Activated B cell treated with CpG ODN at 0.5 μM for 24 hours (primary cell): ENCODE measurements around the gene PRKCD. TPM values are rescaled to one million over a fixed set of nuclear protein-coding genes. Genes with fewer than 3 reads are reported as not detected.

Experiments
- ATAC-seq: fragments of 200-7000 bp; cut with Tn5 transposase; one replicate; pipeline ENCODE4 v1.10.0; 2021; ENCODE audit warnings: low read depth, mild to moderate bottlenecking, moderate library complexity
- CTCF ChIA-PET: fragments of 350-600 bp; sonication (Branson Sonifier 250); formaldehyde crosslinking; loops from one replicate; lab custom pipeline; 2021; ENCODE audit warnings: antibody characterized with exemption; lab: Charles Lee
- POLR2A ChIA-PET: fragments of 350-600 bp; sonication (Branson Sonifier 250); formaldehyde crosslinking; loops from one replicate; lab custom pipeline; 2021; ENCODE audit warnings: antibody characterized with exemption; lab: Charles Lee
- DNase-seq: peaks from one replicate; pipeline ENCODE4 v3.0.0; 2022
- H3K27ac Mint-ChIP-seq: one replicate; pipeline ENCODE4 v1.8.0; 2020; ENCODE audit warnings: mixed read lengths
- H3K27me3 Mint-ChIP-seq: one replicate; pipeline ENCODE4 v1.8.0; 2021; ENCODE audit warnings: mixed read lengths
- H3K36me3 Mint-ChIP-seq: one replicate; pipeline ENCODE4 v1.8.0; 2021; ENCODE audit warnings: low read depth, mixed read lengths
- H3K4me1 Mint-ChIP-seq: one replicate; pipeline ENCODE4 v1.8.0; 2021; ENCODE audit warnings: mixed read lengths
- H3K4me3 Mint-ChIP-seq: one replicate; pipeline ENCODE4 v1.8.0; 2020; ENCODE audit warnings: mild to moderate bottlenecking, mixed read lengths
- H3K9me3 Mint-ChIP-seq: one replicate; pipeline ENCODE4 v1.8.0; 2020; ENCODE audit warnings: mixed read lengths
- intact Hi-C: fragments of 100-400 bp; cut with micrococcal nuclease; formaldehyde crosslinking; loops from one replicate; pipeline ENCODE4 v1.15.1; 2024
- total RNA-seq: library from RNA; stranded (reverse); gene quantifications from 2 replicates; pipeline ENCODE4 v1.2.3, GENCODE V29; 2022
- TF ChIP-seq, protein P1 (sequence below): fragments of 200-600 bp; IDR thresholded peaks from one replicate; pipeline ENCODE4 v1.8.0; 2022; ENCODE audit warnings: antibody characterized with exemption, mild to moderate bottlenecking

PRKCD gene
- total RNA-seq, 1 donor from 2014 or later = 60.4 TPM

DNA sequence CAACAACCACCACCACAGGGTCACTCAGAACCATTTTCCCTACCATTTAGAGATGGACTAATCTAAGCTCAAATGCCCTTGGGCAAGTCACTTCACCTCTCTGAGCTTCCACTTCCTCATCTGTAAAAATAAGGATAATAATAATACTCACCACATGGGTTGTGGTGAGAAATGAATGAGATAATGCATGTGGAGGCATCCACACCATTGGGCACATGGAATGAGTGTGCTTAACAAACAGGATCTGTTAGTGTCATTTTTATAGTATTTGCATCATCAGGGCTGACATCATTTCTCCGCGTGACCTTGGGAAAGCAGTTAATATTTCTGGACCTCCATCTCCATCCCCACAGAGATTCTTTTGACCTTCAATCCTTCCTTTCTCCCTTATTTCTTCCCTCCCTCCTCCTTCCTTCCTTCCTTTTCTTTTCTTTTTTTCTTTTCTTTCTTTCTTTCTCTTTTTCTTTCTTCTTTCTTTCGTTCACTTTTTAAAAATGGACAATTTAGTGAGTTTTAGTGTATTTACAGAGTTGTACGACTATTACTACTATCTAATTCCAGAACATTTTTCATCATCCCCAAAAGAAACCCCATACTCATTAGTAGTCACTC, 23.1 kb upstream of the PRKCD start:
- ChIA-PET CTCF (interaction anchor here (7.9 kb wide), 1 partner anchor 59 kb away, joined by 194 read pairs; no protein-coding TSS in a partner anchor), POLR2A (interaction anchor here (1.7 kb wide), 1 partner anchor 57 kb away, joined by 5 read pairs; no protein-coding TSS in a partner anchor)
- DNase-seq (no peak), ATAC-seq (no peak)
- Mint-ChIP-seq H3K27me3 (no peaks in the 10 kb centered on the region), H3K4me1 (no peaks in the 10 kb centered on the region), H3K36me3 (no peaks in the 10 kb centered on the region), H3K4me3 (no peak overlapping the region), H3K9me3 (no peaks in the 10 kb centered on the region), H3K27ac (no peak overlapping the region)
- TF ChIP-seq, protein P1, sequence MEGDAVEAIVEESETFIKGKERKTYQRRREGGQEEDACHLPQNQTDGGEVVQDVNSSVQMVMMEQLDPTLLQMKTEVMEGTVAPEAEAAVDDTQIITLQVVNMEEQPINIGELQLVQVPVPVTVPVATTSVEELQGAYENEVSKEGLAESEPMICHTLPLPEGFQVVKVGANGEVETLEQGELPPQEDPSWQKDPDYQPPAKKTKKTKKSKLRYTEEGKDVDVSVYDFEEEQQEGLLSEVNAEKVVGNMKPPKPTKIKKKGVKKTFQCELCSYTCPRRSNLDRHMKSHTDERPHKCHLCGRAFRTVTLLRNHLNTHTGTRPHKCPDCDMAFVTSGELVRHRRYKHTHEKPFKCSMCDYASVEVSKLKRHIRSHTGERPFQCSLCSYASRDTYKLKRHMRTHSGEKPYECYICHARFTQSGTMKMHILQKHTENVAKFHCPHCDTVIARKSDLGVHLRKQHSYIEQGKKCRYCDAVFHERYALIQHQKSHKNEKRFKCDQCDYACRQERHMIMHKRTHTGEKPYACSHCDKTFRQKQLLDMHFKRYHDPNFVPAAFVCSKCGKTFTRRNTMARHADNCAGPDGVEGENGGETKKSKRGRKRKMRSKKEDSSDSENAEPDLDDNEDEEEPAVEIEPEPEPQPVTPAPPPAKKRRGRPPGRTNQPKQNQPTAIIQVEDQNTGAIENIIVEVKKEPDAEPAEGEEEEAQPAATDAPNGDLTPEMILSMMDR = no peak
- intact Hi-C loops = no loop called here

DNA sequence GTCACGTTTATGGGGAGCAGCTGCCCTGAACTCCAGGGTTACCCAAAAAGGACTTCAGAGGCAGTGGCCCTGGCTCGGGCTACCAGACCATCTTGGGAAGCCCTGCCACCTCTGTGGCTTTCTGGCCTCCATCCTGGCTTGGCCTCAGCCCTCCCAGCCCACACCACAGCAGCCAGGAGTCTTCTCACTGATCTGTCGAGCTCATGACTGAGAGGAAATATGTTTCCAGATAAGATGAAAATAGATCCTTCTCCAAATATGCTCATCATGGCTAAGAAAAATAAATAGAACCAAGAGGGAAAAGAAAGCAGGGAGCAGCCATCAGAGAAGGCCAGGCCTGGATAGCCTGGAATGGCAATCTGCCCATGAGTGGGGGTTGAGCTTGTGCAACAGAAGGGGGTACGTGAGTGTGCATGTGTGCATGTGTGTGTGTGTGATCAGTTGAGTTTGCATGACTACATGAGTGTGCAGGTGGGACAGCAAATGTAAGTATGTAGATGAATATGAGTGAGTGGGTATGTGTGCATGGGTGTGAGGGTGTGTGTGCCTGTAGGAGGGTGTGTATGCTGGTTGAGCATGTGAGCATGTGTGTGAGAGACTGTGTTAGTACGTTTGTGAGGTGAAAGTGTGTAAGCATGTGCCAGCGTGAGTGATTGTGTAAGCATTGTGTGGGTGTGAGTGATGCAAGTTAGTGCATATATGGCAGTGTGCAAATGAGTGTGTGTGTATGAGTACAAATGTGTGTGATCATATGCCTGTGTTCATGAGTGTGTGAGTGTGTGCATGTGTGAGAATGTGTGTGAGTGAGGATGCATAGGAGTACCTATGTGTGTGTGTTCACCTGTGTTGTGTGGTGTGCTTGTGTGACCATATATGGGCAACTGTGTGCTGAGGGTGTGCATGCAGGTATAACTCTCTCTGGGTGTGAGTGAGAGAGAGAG, 20.8 kb upstream of the PRKCD start:
- H3K27ac Mint-ChIP-seq = no peak overlapping the region
- no peak for DNase-seq
- H3K36me3 Mint-ChIP-seq = no peaks in the 10 kb centered on the region
- no peak for ATAC-seq
- intact Hi-C loops = no loop called here
- TF ChIP-seq, protein P1 = no peak
- H3K4me3 Mint-ChIP-seq = no peak overlapping the region
- no peaks in the 10 kb centered on the region for H3K9me3 Mint-ChIP-seq
- ChIA-PET CTCF (no interaction called here), POLR2A (no interaction called here)
- H3K27me3 Mint-ChIP-seq = no peaks in the 10 kb centered on the region
- H3K4me1 Mint-ChIP-seq = no peaks in the 10 kb centered on the region

- POLR2A ChIA-PET = interaction anchor here (0.5 to 1.0 kb wide), 2 partner anchors 9 to 108 kb away, joined by 4 to 6 read pairs; no protein-coding TSS in a partner anchor
- Mint-ChIP-seq H3K36me3 (no peaks in the 10 kb centered on the region), H3K4me3 (no peak overlapping the region), H3K27me3 (no peaks in the 10 kb centered on the region), H3K4me1 (no peaks in the 10 kb centered on the region), H3K27ac (no peak overlapping the region), H3K9me3 (no peaks in the 10 kb centered on the region)
- ATAC-seq (peak; percentile 58), DNase-seq (no peak)
- intact Hi-C loops = no loop called here
- TF ChIP-seq, protein P1 = no peak
- CTCF ChIA-PET = interaction anchor here (1.4 kb wide), 1 partner anchor 20 kb away, joined by 4 read pairs; the partner anchor contains the start of gene PRKCD
These were observed 19.9 kb upstream of the PRKCD start for GRCh38 chr3:53140847-53141845.

DNA sequence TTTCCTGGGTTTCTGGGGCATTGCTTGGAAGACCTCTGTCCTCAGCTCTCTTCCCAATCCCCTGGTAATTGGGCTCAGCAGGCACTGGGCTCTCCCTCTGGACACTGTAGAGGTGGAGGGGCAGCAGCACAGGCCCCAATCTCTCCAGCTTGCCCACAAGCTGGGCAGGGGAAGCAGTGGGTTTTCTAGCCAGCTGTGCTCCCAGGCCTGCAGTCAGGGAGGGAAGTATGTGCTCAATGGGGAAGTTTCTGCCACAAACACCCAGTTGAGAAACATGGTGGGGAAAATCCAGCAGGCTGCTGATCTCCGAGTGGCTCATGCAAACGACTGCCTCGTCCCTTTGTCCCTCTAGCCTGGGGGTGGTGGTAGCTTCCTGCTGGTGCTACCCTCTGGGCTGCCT, 18.0 kb upstream of the PRKCD start:
- Mint-ChIP-seq H3K9me3 (no peaks in the 10 kb centered on the region), H3K27ac (no peak overlapping the region), H3K27me3 (no peaks in the 10 kb centered on the region), H3K4me1 (no peaks in the 10 kb centered on the region), H3K4me3 (no peak overlapping the region), H3K36me3 (no peaks in the 10 kb centered on the region)
- POLR2A ChIA-PET = interaction anchor here (0.6 kb wide), 1 partner anchor 110 kb away, joined by 3 read pairs; no protein-coding TSS in a partner anchor
- intact Hi-C loops = no loop called here
- no peak for ATAC-seq
- TF ChIP-seq, protein P1 = no peak
- CTCF ChIA-PET = interaction anchor here (1.3 kb wide), 1 partner anchor 28 kb away, joined by 4 read pairs; no protein-coding TSS in a partner anchor
- DNase-seq = no peak
